HFFc6 (cell line): ENCODE data around the gene SPSB3. TPM values are rescaled to one million over a fixed set of nuclear protein-coding genes. Genes with fewer than 3 reads are reported as not detected.
"Not testable (repeated sequence)": the region's sequence is repeated elsewhere in the genome, so short reads cannot be mapped to it uniquely, and the experiment has no call there.

Source experiments
- DNase-seq: peaks from one replicate; pipeline ENCODE4 v3.0.0-alpha.2; 2018
- H3K27ac Mint-ChIP-seq: 2 replicates; pipeline ENCODE4 v1.8.0; 2020; ENCODE audit warnings: mild to moderate bottlenecking, mixed read lengths
- H3K27me3 Mint-ChIP-seq: 2 replicates; pipeline ENCODE4 v1.8.0; 2021; ENCODE audit warnings: mild to moderate bottlenecking, moderate library complexity, mixed read lengths; ENCODE audit not compliant: insufficient read depth
- H3K36me3 Mint-ChIP-seq: 2 replicates; pipeline ENCODE4 v1.8.0; 2021; ENCODE audit warnings: low read depth, mixed read lengths
- H3K4me1 Mint-ChIP-seq: 2 replicates; pipeline ENCODE4 v1.8.0; 2020; ENCODE audit warnings: low read depth, mixed read lengths
- H3K4me3 Mint-ChIP-seq: 2 replicates; pipeline ENCODE4 v1.8.0; 2020; ENCODE audit warnings: mild to moderate bottlenecking, moderate library complexity, mixed read lengths
- H3K9me3 Mint-ChIP-seq: 2 replicates; pipeline ENCODE4 v1.8.0; 2020; ENCODE audit warnings: mild to moderate bottlenecking, mixed read lengths
- CTCF ChIP-seq: fragments of 200-600 bp; sonication (generic); IDR thresholded peaks from 2 replicates; pipeline ENCODE4 v1.5.0; 2021; ENCODE audit warnings: antibody characterized with exemption, mild to moderate bottlenecking
- total RNA-seq, 6 experiments: library from RNA; stranded (reverse); fragmentation: NEBNext Ultra II Directional; extraction: Animal tissue kit (Norgen Biotek cat#: 25700); gene quantifications; 2 replicates in 1 of 6; 3 replicates in 5 of 6; pipeline ENCODE4 v1.2.3, GENCODE V29; 2021

Gene SPSB3
- total RNA-seq, 6 experiments from 2014 or later, result 12.3 to 15.8 (median 13.9) TPM

GRCh38 chr16:1807626-1808025 is 25.3 kb upstream of the SPSB3 start:
- Mint-ChIP-seq H3K27me3 (no peaks in the 10 kb centered on the region), H3K36me3 (0 out of 2 replicates have a peak, but pooled peaks cover 5% of the 10 kb centered on the region), H3K27ac (no peak overlapping the region), H3K4me3 (no peak overlapping the region), H3K4me1 (no peaks in the 10 kb centered on the region), H3K9me3 (no peaks in the 10 kb centered on the region)
- TF ChIP-seq CTCF, result no peak
- DNase-seq, result no peak

GRCh38 chr16:1800701-1801100 is 18.3 kb upstream of the SPSB3 start:
- Mint-ChIP-seq H3K4me3 (no peak overlapping the region), H3K4me1 (no peaks in the 10 kb centered on the region), H3K9me3 (peaks cover 39% of the 10 kb centered on the region), H3K27me3 (peaks cover 1% of the 10 kb centered on the region; the same call in 1 of the 2 replicates), H3K36me3 (peaks cover 28% of the 10 kb centered on the region), H3K27ac (no peak overlapping the region)
- no peak for TF ChIP-seq CTCF
- no peak for DNase-seq

- H3K4me3 Mint-ChIP-seq, H3K27ac Mint-ChIP-seq, DNase-seq, H3K4me1 Mint-ChIP-seq, H3K27me3 Mint-ChIP-seq: not testable (repeated sequence)
- H3K36me3 Mint-ChIP-seq, result peaks cover 28% of the 10 kb centered on the region
- peaks cover 39% of the 10 kb centered on the region for H3K9me3 Mint-ChIP-seq
Observed at GRCh38 chr16:1799263-1799662, 16.9 kb upstream of the SPSB3 start.

- no peaks in the 10 kb centered on the region for H3K27me3 Mint-ChIP-seq
- no peak overlapping the region for H3K4me3 Mint-ChIP-seq
- no peak for TF ChIP-seq CTCF
- peaks cover 31% of the 10 kb centered on the region for H3K9me3 Mint-ChIP-seq
- no peaks in the 10 kb centered on the region for H3K4me1 Mint-ChIP-seq
- H3K36me3 Mint-ChIP-seq, result peaks cover 22% of the 10 kb centered on the region
- H3K27ac Mint-ChIP-seq, result no peak overlapping the region
- no peak for DNase-seq
Observed at GRCh38 chr16:1794908-1795666, 12.7 kb upstream of the SPSB3 start.

GRCh38 chr16:1794221-1794871 is 12.0 kb upstream of the SPSB3 start:
- DNase-seq, result no peak
- peaks cover 23% of the 10 kb centered on the region for H3K9me3 Mint-ChIP-seq
- no peak overlapping the region for H3K4me3 Mint-ChIP-seq
- no peaks in the 10 kb centered on the region for H3K4me1 Mint-ChIP-seq
- peaks cover 16% of the 10 kb centered on the region for H3K36me3 Mint-ChIP-seq
- TF ChIP-seq CTCF, result no peak
- H3K27me3 Mint-ChIP-seq, result no peaks in the 10 kb centered on the region
- H3K27ac Mint-ChIP-seq, result no peak overlapping the region

GRCh38 chr16:1793578-1794220 is 11.3 kb upstream of the SPSB3 start, which contains the start of gene IGFALS:
Gene IGFALS, minus strand, starts transcription at chr16:1793705. Its CDS starts 53 bp downstream, at chr16:1793652.
- no peaks in the 10 kb centered on the region for H3K27me3 Mint-ChIP-seq
- no peak within 1 kb of the TSS for H3K27ac Mint-ChIP-seq
- H3K4me1 Mint-ChIP-seq, result no peaks in the 10 kb centered on the region
- H3K36me3 Mint-ChIP-seq, result peaks cover 14% of the 10 kb centered on the region
- no peak for DNase-seq
- H3K9me3 Mint-ChIP-seq, result peaks cover 17% of the 10 kb centered on the region
- no peak within 1 kb of the TSS for H3K4me3 Mint-ChIP-seq
- no peak for TF ChIP-seq CTCF
